Astrocyte of the cerebellum (primary cell): ENCODE data around the gene PDE2A.

Experiments
- DNase-seq: peaks from one replicate; pipeline ENCODE4 v3.0.0-alpha.2; 2011; ENCODE audit warnings: low read depth
- H3K4me3 ChIP-seq: 2 replicates; pipeline ENCODE4 v1.5.1; 2011; ENCODE audit warnings: mild to moderate bottlenecking, low read depth, low read length, moderate library complexity
- in situ Hi-C: cut with HindIII; loops from 2 replicates; pipeline ENCODE4 v1.10.0; 2017; ENCODE audit warnings: low sequenced_read_pairs
- TF ChIP-seq, protein P1 (sequence below): IDR thresholded peaks from 2 replicates; pipeline ENCODE4 v1.5.1; 2012; ENCODE audit warnings: low read length, low read depth, moderate library complexity, mild to moderate bottlenecking; ENCODE audit errors: missing control alignments

PDE2A gene

DNA sequence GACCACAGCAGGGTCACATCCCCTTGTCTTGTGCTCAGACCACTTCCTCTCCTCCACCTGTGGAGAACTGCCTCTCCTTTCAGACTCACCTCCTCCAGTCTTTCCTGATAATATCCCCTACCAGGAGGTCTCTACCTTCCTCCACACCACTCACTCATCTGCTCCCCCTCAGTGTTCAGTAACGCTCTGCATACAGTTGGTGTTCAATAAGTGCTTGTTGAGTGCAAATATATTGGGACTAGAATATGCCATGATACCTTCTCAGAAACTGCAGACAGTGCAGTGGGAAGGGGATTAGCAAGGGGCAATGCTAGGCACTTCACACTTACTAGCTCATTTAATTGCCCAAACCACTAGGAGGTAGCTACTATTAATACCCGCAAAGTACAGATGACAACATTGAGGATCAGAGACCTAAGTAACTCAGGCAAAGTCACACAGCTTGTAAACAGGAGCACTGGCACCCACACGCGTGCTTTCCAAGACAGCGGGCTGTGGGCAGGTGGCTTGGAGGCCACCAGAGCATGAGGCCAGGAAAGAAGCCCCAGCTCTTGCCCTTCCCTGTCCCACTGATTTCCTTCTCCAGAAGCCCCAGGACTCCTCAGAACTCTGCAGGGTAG, 8.1 kb upstream of the PDE2A start:
- in situ Hi-C loops, result no loop called here

DNA sequence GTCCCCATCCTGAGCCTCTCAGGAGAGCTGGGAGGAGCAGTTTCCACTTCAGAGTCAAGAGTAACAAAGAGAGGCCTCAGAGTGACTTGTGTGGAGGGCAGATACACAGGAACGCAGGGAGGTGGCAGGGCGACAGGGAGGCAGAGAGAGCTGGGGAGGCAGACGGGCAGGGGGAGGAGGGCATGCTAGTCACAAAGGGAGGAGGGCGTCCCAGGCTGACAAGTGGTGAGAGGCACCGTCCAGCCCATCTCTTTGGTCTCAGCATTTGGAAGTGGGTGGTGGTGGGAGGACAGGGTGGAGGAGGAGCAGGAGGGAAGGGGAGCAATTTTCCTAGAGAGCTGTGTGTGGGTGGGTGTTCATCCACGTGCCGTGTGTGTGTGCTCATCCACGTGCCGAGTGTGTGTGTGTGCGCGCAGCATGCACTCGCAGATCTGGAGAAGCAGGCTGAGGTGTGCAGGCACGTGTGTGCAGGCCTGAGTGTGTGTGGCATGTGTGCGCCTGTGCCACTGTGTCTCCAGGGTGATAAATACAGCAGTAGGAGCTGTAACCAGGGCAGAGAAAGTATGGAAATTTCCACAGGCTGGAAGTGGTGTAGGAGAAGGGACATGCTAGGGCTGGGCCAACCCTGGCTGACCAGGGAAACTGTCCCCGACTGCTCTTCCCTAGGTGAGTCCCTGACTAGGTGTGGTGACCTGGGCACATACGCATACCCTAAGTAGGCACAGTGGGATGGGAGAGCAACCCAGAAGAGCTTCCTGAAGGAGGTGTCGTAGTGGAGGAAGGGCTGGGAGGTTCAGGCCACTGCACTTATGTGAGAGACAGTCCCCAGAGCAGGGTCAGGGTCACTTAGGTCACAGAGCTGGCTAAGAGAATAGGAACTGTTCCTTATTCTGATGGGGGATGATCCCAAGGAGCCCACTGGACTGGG, 7.3 kb upstream of the PDE2A start:
- in situ Hi-C loops, result no loop called here
- H3K4me3 ChIP-seq, result no peak overlapping the region
- no peak for DNase-seq
- TF ChIP-seq, protein P1, sequence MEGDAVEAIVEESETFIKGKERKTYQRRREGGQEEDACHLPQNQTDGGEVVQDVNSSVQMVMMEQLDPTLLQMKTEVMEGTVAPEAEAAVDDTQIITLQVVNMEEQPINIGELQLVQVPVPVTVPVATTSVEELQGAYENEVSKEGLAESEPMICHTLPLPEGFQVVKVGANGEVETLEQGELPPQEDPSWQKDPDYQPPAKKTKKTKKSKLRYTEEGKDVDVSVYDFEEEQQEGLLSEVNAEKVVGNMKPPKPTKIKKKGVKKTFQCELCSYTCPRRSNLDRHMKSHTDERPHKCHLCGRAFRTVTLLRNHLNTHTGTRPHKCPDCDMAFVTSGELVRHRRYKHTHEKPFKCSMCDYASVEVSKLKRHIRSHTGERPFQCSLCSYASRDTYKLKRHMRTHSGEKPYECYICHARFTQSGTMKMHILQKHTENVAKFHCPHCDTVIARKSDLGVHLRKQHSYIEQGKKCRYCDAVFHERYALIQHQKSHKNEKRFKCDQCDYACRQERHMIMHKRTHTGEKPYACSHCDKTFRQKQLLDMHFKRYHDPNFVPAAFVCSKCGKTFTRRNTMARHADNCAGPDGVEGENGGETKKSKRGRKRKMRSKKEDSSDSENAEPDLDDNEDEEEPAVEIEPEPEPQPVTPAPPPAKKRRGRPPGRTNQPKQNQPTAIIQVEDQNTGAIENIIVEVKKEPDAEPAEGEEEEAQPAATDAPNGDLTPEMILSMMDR, result no peak

More for the DNA sequence above, 8.1 kb upstream of the PDE2A start:
- no peak for DNase-seq
- TF ChIP-seq, protein P1, result no peak
- no peak overlapping the region for H3K4me3 ChIP-seq

DNA sequence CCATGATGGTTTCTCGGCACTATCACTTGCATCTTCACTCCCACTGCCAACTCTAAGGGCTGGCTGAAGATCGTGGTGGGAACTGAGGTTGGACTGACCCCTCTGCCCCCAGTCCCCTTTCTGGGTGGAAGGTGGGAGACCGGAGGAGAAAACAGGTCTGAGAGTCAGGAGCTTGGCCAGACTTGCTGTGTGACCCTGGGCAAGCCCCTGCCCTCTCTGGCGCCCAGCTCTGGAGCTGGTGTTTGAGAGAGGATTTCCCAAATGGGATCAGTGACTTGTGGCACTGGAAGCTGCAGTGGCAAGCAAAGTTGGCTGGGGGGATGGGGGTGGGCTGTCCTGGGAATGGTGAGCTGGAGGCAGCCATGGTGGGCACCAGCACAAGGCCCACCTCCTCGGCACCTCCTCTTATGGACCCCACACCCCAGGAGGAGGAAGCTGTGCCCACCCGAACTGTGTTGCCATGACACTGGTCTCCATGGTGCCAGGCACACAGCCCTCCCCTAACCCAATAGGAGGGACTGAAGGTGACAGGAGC, 6.5 kb upstream of the PDE2A start:
- no peak overlapping the region for H3K4me3 ChIP-seq
- DNase-seq, result no peak
- in situ Hi-C loops, result no loop called here
- TF ChIP-seq, protein P1, result no peak

DNA sequence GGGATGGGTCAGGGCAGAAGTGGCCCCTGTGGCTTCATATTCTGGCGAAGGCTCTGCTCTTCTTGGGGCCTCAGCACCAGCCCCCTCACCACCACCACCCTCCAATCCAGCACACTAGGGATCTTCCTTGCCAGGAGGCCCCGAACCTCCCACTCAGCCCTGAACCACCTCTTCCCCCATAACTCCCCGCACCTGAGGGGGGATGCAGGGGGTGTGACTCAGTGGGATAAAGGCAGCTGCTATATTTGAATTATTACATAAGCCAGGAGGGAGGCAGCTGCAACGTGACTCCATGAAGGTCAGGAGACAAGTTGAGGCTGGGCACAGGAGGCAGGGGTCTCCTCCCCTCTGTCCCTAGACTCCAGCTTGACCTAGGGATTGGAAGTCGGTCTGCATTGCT, 5.6 kb upstream of the PDE2A start:
- no peak for DNase-seq
- TF ChIP-seq, protein P1, result no peak
- H3K4me3 ChIP-seq, result no peak overlapping the region
- in situ Hi-C loops, result no loop called here

DNA sequence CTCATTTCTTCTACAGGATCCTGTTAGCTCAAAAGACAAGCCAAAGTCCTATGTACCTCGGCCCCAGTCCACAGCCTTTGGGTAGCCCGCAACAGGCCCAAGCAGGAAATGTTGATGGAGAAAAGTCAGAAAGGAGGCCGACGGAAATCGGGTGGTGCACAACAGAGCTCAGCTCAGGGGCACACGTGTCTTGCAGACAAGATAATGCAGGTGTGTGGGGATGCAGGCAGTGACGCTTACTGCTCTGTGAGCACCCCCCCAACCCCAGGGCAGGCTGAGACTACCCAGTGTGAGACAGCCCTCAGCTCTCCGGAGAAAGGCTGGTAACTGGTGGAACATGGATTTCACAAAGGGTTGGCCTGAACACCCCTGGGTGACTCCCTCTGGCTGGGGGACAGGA, 4.3 kb upstream of the PDE2A start:
- in situ Hi-C loops, result no loop called here
- TF ChIP-seq, protein P1, result no peak
- DNase-seq, result no peak
- no peak overlapping the region for H3K4me3 ChIP-seq

DNA sequence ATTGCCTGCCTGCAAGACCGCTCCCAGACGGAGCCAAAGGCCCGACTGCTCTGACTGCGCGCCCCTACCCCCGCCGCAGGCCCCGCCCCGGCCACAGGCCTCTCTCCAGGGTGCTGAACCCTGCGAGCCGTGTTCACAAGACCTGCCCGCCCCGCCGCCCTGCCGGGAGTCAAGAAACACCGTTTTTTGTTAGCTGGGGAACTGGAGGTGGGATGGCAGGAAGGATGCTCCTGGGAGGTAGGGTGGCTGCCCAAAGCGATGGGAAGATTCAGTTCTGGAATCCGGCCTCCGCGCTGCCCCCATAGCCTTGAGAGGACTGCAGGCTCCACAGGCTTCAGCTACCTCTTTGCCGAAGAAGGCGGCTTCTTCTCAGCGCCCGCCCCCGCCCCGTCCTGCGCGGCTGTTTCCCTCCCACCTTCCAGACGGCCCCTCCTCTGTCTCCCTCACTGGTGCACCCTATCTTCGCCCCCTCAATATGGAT, 2.7 kb upstream of the PDE2A start:
- DNase-seq, result no peak
- in situ Hi-C loops, result no loop called here
- H3K4me3 ChIP-seq, result no peak overlapping the region
- TF ChIP-seq, protein P1, result no peak
